Body of pancreas (tissue), 4 donors: ENCODE results near the gene AGAP1. TPM values are rescaled to one million over a fixed set of nuclear protein-coding genes. Genes with fewer than 3 reads are reported as not detected.

ENCODE experiments used
- ATAC-seq: fragments of 150-250 bp; one replicate; pipeline ENCODE4 v1.9.1; 2016
- DNase-seq, 4 donors: peaks; one replicate each; pipeline ENCODE4 v3.0.0-alpha.2; 2019
- H3K27ac ChIP-seq, 4 donors: fragments of 200-600 bp; sonication (generic); 1 replicate in 3 of 4; 2 replicates in 1 of 4; pipeline versions ENCODE4 v1.5.1 to v1.6.1; 2016 to 2019; ENCODE audit warnings: mild to moderate bottlenecking in 1 of 4, mixed read lengths in 1 of 4, moderate library complexity in 1 of 4
- H3K27me3 ChIP-seq, 2 donors: fragments of 200-600 bp; sonication (generic); one replicate each; pipeline ENCODE4 v1.6.0; 2016; ENCODE audit warnings: mild to moderate bottlenecking in 1 of 2
- H3K36me3 ChIP-seq, 2 donors: fragments of 200-600 bp; sonication (generic); replicated peaks in 1 of 2; 2 replicates each; pipeline ENCODE4 v1.5.1; 2016; ENCODE audit warnings: low read depth in 2 of 2; ENCODE audit not compliant: insufficient read depth in 1 of 2
- H3K4me1 ChIP-seq: fragments of 200-600 bp; sonication (generic); one replicate; pipeline ENCODE4 v1.6.0; 2016
- H3K4me3 ChIP-seq, 2 donors: fragments of 200-600 bp; sonication (generic); 1 replicate in 1 of 2; 2 replicates in 1 of 2; pipeline ENCODE4 v1.5.1; 2016 to 2019
- H3K9me3 ChIP-seq, 3 donors: fragments of 200-600 bp; sonication (generic); 1 replicate in 2 of 3; 2 replicates in 1 of 3; pipeline ENCODE4 v1.5.1; 2016
- POLR2A ChIP-seq, 3 donors: fragments of 450-650 bp; IDR thresholded peaks; one replicate each; pipeline ENCODE4 v1.6.1; 2016; ENCODE audit warnings: antibody characterized with exemption in 3 of 3, mild to moderate bottlenecking in 2 of 3
- WGBS, 2 donors: methylation state at CpG; one replicate each; pipeline ENCODE4 v1.1.5; 2017; 5-methylcytosine and 5-hydroxymethylcytosine counted together
- intact Hi-C: fragments of 100-400 bp; cut with DNase I; formaldehyde crosslinking; loops from one replicate; pipeline ENCODE4 v1.15.1; 2023
- total RNA-seq, 2 donors: library from RNA; depleted of rRNA; stranded (reverse); fragments of >200 nt; gene quantifications; one replicate each; pipeline ENCODE4 v1.1.0, GENCODE V29; 2016
- TF ChIP-seq, protein P1 (sequence below), 7 experiments: fragments of 450-650 bp in 4 of 7; fragments of 200-600 bp in 3 of 7; sonication (generic) in 3 of 7; IDR thresholded peaks; one replicate each; pipeline ENCODE4 v1.5.1; 2016 to 2019; ENCODE audit warnings: antibody characterized with exemption in 7 of 7

AGAP1 gene
- total RNA-seq, 2 donors from 2014 or later = 21.3 to 32.6 TPM

DNA sequence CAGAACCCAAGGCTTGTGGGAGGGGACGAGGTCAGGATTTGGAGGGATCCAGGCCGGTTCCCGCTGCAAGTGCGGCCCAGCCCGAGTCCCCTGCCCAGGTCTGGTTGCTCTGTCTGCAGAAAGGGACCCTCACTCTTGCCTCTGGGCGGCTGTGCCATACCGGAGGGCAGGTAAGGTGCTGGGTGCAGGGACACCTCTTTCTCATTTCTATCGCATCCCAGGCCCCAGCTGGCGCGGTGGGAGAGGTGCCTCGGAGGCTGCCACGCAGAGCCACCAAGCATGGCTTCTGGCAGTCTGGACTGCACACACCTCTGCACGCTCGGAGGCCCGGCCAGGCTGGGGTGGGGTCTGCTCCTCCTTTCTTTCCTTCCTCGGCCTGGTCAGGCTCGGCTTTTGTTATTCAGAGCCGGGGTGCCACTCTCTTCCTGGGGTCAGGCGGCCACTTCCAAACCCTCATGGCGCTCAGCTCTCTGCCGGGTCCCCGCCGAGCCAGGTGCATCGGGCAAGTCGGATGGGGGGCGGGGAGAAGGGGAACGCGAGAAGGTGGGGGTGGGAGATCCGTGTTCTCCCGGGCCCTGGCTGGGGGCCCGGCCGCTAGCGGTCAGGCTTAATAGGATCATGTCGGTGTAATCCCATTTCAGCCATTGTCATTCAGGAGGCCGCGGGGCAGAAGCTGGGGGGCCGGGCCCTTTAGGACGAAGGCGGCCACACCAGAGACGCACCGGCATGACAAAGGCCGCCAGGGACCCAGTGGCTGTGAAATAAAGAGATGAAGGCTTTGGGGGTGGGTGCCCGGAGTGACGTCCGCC is 665.3 kb downstream of the AGAP1 start:
- 15 to 22% methylated on average over 22 to 39 of the region's 45 CpGs for WGBS, 2 donors
- Histone ChIP-seq H3K27ac (no peak overlapping the region), H3K27me3 (peaks cover 0 to 23% of the 10 kb centered on the region in 2 donors), H3K4me1 (peaks cover 19% of the 10 kb centered on the region), H3K36me3 (no peaks in the 10 kb centered on the region), H3K4me3 (no peak overlapping the region), H3K9me3 (no peaks in the 10 kb centered on the region)
- no peak for TF ChIP-seq POLR2A (IDR thresholded peaks at IDR 0.05)
- TF ChIP-seq, protein P1, sequence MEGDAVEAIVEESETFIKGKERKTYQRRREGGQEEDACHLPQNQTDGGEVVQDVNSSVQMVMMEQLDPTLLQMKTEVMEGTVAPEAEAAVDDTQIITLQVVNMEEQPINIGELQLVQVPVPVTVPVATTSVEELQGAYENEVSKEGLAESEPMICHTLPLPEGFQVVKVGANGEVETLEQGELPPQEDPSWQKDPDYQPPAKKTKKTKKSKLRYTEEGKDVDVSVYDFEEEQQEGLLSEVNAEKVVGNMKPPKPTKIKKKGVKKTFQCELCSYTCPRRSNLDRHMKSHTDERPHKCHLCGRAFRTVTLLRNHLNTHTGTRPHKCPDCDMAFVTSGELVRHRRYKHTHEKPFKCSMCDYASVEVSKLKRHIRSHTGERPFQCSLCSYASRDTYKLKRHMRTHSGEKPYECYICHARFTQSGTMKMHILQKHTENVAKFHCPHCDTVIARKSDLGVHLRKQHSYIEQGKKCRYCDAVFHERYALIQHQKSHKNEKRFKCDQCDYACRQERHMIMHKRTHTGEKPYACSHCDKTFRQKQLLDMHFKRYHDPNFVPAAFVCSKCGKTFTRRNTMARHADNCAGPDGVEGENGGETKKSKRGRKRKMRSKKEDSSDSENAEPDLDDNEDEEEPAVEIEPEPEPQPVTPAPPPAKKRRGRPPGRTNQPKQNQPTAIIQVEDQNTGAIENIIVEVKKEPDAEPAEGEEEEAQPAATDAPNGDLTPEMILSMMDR (IDR thresholded peaks at IDR 0.05) = no peak
- intact Hi-C loops = no loop called here
- ATAC-seq = no peak
- DNase-seq = no peak

DNA sequence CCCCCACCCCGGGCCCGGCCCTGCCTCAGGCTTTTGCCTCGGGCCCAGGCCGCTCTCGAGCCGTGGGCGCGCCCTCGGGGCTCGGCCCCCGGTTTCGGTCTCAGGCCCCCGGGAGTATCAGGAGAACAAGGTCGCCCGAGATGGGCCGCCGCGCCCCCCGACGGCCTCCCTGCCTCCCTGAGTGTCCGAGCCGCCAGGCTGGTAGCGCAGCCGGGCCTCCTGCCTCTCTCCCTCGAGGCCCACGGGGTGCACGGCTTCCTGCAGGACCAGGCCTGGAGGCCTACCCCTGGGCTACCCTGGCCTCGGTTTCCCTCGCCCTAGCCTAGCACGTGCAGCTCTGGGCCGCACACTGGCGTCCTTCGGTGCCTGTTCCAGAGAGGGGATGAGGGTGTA is 665.9 kb downstream of the AGAP1 start:
- H3K27me3 ChIP-seq = peaks cover 0 to 29% of the 10 kb centered on the region in 2 donors

DNA sequence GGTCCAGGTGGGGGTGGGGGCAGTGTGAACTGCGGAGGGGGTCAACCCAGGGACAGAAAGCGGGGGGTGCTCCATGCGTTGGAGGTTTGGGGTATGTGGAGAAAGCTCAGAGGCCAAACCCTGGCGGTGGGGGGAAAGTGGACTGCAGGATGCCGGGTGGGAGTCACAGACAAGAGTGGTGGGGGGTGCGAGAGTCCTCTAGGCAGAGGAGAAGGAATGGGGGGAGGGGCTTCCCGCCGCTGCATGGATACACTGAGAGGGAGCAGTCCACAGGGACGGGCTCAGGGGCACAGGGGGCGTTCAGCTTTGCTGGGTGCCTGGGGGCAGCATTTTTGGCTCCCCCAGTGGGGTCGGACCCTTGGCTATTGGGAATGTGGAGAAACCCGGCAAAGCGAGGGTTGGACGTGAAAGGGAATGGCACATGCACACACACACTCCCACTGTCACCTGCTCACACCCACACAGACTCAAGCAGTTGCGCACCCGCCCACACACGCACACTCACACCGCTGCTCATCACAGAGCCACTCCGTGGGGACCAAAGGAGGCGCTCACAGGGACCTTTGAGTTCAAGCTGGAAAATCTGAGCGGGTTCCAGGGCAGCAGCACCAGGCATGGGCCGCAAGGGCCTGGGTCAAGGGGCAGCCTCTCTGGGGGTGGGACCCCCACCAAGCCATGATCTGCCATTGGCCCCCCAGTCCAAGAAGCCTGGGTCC is 666.7 kb downstream of the AGAP1 start:
- no peak for DNase-seq
- ATAC-seq = no peak
- intact Hi-C loops = no loop called here
- Histone ChIP-seq H3K27ac (no peak overlapping the region), H3K9me3 (no peaks in the 10 kb centered on the region), H3K4me1 (peaks cover 28% of the 10 kb centered on the region), H3K36me3 (no peaks in the 10 kb centered on the region), H3K4me3 (no peak overlapping the region), H3K27me3 (peaks cover 0 to 34% of the 10 kb centered on the region in 2 donors)
- no peak for TF ChIP-seq POLR2A (IDR thresholded peaks at IDR 0.05)
- TF ChIP-seq, protein P1 (IDR thresholded peaks at IDR 0.05) = no peak
- 22 to 23% methylated on average over 22 of the region's 22 CpGs for WGBS, 2 donors

More for the DNA sequence above, 665.9 kb downstream of the AGAP1 start:
- H3K27ac ChIP-seq = no peak overlapping the region
- H3K4me1 ChIP-seq = peaks cover 25% of the 10 kb centered on the region
- no peak overlapping the region for H3K4me3 ChIP-seq
- H3K36me3 ChIP-seq = no peaks in the 10 kb centered on the region
- no peak for ATAC-seq
- DNase-seq = no peak
- intact Hi-C loops = no loop called here
- 9% methylated on average over 7 of the region's 33 CpGs; no CpG with 5 or more reads in 1 of the 2 donors for WGBS, 2 donors
- no peaks in the 10 kb centered on the region for H3K9me3 ChIP-seq
- no peak for TF ChIP-seq POLR2A (IDR thresholded peaks at IDR 0.05)
- TF ChIP-seq, protein P1 (IDR thresholded peaks at IDR 0.05) = no peak

DNA sequence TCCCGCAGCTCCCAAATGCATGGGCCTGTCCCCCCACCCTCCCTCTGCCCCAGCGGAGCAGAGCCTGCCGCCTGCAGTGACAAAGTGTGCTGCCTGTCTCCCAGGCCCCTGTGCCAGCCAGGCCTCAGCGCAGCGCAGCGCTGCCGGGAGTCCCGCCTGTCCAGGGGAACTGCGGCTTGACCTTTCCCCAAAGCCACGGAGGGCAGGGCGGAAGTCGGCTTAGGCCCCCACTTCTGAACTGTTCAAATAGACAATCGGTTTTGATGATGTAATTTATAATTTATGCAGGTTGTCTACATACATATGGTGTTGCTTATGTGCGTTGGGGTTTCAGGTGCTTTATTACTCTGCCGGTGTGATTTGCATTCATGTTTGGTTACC is 667.2 kb downstream of the AGAP1 start:
- Histone ChIP-seq H3K27me3 (peaks cover 0 to 39% of the 10 kb centered on the region in 2 donors), H3K27ac (no peak overlapping the region), H3K36me3 (no peaks in the 10 kb centered on the region), H3K4me3 (no peak overlapping the region), H3K4me1 (peaks cover 33% of the 10 kb centered on the region), H3K9me3 (no peaks in the 10 kb centered on the region)
- intact Hi-C loops = no loop called here
- ATAC-seq (no peak), DNase-seq (no peak)
- TF ChIP-seq, protein P1 (IDR thresholded peaks at IDR 0.05) = no peak
- no peak for TF ChIP-seq POLR2A (IDR thresholded peaks at IDR 0.05)
- 33 to 46% methylated on average over 14 to 15 of the region's 15 CpGs for WGBS, 2 donors
